Endothelial cell (in vitro differentiated cells): Measurements from ENCODE around the gene ZNF581. TPM values are rescaled to one million over a fixed set of nuclear protein-coding genes. Genes with fewer than 3 reads are reported as not detected.

Experiments
- DNase-seq: peaks from one replicate; pipeline ENCODE4 v3.0.0; 2021; ENCODE audit warnings: low spot score
- H3K27ac Mint-ChIP-seq: one replicate; pipeline ENCODE4 v1.8.0; 2021; ENCODE audit warnings: mixed read lengths, inconsistent platforms; ENCODE audit not compliant: unreplicated experiment
- H3K27me3 Mint-ChIP-seq: one replicate; pipeline ENCODE4 v1.8.0; 2021; ENCODE audit warnings: mild to moderate bottlenecking, moderate library complexity, mixed read lengths, inconsistent platforms; ENCODE audit not compliant: unreplicated experiment
- H3K36me3 Mint-ChIP-seq: one replicate; pipeline ENCODE4 v1.8.0; 2021; ENCODE audit warnings: mild to moderate bottlenecking, low read depth, mixed read lengths, inconsistent platforms; ENCODE audit not compliant: unreplicated experiment
- H3K4me1 Mint-ChIP-seq: one replicate; pipeline ENCODE4 v1.8.0; 2021; ENCODE audit warnings: mild to moderate bottlenecking, mixed read lengths, inconsistent platforms; ENCODE audit not compliant: unreplicated experiment
- H3K4me3 Mint-ChIP-seq: one replicate; pipeline ENCODE4 v1.8.0; 2021; ENCODE audit warnings: mild to moderate bottlenecking, mixed read lengths, inconsistent platforms; ENCODE audit not compliant: unreplicated experiment
- H3K9me3 Mint-ChIP-seq: one replicate; pipeline ENCODE4 v1.8.0; 2021; ENCODE audit warnings: mixed read lengths, inconsistent platforms; ENCODE audit not compliant: unreplicated experiment
- total RNA-seq: library from RNA; stranded (reverse); fragmentation: NEBNext Ultra II Directional; extraction: Animal tissue kit (Norgen Biotek cat#: 25700); gene quantifications from one replicate; pipeline ENCODE4 v1.2.1, GENCODE V29; 2021; ENCODE audit not compliant: unreplicated experiment
- TF ChIP-seq, protein P1 (sequence below): fragments of 200-600 bp; sonication (generic); IDR thresholded peaks from one replicate; pipeline ENCODE4 v1.5.0; 2021; ENCODE audit warnings: antibody characterized with exemption; ENCODE audit not compliant: unreplicated experiment

ZNF581 gene
- total RNA-seq, 1 donor from 2014 or later: 47.2 TPM

- no peak for DNase-seq
- Mint-ChIP-seq H3K9me3 (no peaks in the 10 kb centered on the region), H3K27ac (peak overlapping the region; percentile 64), H3K4me3 (peak overlapping the region; percentile 71), H3K4me1 (no peaks in the 10 kb centered on the region), H3K36me3 (peaks cover 10% of the 10 kb centered on the region), H3K27me3 (peaks cover 13% of the 10 kb centered on the region)
- TF ChIP-seq, protein P1, sequence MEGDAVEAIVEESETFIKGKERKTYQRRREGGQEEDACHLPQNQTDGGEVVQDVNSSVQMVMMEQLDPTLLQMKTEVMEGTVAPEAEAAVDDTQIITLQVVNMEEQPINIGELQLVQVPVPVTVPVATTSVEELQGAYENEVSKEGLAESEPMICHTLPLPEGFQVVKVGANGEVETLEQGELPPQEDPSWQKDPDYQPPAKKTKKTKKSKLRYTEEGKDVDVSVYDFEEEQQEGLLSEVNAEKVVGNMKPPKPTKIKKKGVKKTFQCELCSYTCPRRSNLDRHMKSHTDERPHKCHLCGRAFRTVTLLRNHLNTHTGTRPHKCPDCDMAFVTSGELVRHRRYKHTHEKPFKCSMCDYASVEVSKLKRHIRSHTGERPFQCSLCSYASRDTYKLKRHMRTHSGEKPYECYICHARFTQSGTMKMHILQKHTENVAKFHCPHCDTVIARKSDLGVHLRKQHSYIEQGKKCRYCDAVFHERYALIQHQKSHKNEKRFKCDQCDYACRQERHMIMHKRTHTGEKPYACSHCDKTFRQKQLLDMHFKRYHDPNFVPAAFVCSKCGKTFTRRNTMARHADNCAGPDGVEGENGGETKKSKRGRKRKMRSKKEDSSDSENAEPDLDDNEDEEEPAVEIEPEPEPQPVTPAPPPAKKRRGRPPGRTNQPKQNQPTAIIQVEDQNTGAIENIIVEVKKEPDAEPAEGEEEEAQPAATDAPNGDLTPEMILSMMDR: no peak
These were observed 26.0 kb upstream of the ZNF581 start for GRCh38 chr19:55617426-55617825.

- TF ChIP-seq, protein P1: no peak
- H3K9me3 Mint-ChIP-seq: no peaks in the 10 kb centered on the region
- H3K4me1 Mint-ChIP-seq: peaks cover 3% of the 10 kb centered on the region
- DNase-seq: no peak
- no peak overlapping the region for H3K4me3 Mint-ChIP-seq
- H3K36me3 Mint-ChIP-seq: peaks cover 13% of the 10 kb centered on the region
- H3K27ac Mint-ChIP-seq: no peak overlapping the region
- H3K27me3 Mint-ChIP-seq: peaks cover 12% of the 10 kb centered on the region
These were observed 25.0 kb upstream of the ZNF581 start for GRCh38 chr19:55618426-55618825.

DNA sequence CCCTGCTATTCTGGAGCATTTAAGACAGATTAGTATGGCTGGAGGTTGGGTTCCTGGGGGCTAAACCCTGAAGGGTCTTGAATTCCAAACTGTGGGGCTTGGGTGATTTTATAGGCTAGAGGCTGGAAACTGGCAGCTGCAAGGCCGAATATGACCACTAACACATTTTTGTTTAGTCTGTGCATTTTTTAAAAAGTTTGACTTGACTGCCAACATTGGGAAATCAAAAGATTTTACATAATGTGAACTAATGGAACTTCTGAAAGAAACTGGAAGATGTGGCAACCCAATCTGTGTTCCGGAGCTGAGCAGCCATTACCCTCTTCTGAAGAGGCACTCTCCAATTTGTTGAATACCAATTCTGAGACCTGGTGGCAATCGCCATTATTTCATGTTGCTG is 24.2 kb upstream of the ZNF581 start:
- Mint-ChIP-seq H3K4me3 (no peak overlapping the region), H3K27me3 (peaks cover 17% of the 10 kb centered on the region)
- TF ChIP-seq, protein P1: no peak

GRCh38 chr19:55620410-55621204 is 22.8 kb upstream of the ZNF581 start:
- TF ChIP-seq, protein P1: no peak
- peaks cover 17% of the 10 kb centered on the region for H3K27me3 Mint-ChIP-seq
- peaks cover 16% of the 10 kb centered on the region for H3K4me1 Mint-ChIP-seq
- no peak overlapping the region for H3K27ac Mint-ChIP-seq
- no peaks in the 10 kb centered on the region for H3K9me3 Mint-ChIP-seq
- H3K36me3 Mint-ChIP-seq: peaks cover 17% of the 10 kb centered on the region
- no peak for DNase-seq
- H3K4me3 Mint-ChIP-seq: no peak overlapping the region

More for the DNA sequence above, 24.2 kb upstream of the ZNF581 start:
- no peak for DNase-seq
- Mint-ChIP-seq H3K4me1 (peaks cover 9% of the 10 kb centered on the region), H3K36me3 (peaks cover 17% of the 10 kb centered on the region), H3K27ac (no peak overlapping the region), H3K9me3 (no peaks in the 10 kb centered on the region)

DNA sequence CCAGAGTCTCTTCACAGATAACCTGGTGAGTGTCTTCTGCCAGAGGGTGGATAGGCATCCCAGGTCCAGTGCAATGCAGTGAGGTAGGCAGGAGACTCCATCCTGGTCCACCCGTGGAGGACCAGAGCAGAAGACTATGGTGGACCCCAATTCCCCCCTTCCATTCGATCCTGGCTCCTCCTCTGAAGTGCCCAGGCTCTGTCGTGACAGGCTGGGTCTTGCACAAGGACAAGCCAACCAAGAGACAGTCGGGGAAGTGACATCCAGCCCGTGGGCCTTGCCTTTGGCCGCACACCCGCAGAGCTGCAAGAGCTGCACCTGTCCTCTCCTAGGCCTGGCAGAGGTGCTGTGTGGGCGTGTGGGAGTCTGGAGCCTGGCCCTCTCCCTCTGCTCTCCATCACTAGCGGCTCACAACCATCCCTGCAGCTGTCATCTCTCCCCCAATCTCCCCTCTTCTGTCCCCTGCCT is 22.2 kb upstream of the ZNF581 start:
- TF ChIP-seq, protein P1: no peak
- peaks cover 17% of the 10 kb centered on the region for H3K27me3 Mint-ChIP-seq
- no peaks in the 10 kb centered on the region for H3K9me3 Mint-ChIP-seq
- peaks cover 17% of the 10 kb centered on the region for H3K36me3 Mint-ChIP-seq
- H3K27ac Mint-ChIP-seq: no peak overlapping the region
- peaks cover 16% of the 10 kb centered on the region for H3K4me1 Mint-ChIP-seq
- no peak overlapping the region for H3K4me3 Mint-ChIP-seq
- DNase-seq: no peak
